Neural progenitor cell (in vitro differentiated cells): ENCODE results near the gene LHX4. TPM values are rescaled to one million over a fixed set of nuclear protein-coding genes. Genes with fewer than 3 reads are reported as not detected.

ENCODE experiments used
- DNase-seq: peaks from one replicate; pipeline ENCODE4 v3.0.0-alpha.2; 2016; ENCODE audit warnings: low spot score
- H2AFZ ChIP-seq: fragments of 200-600 bp; sonication (generic); replicated peaks from 2 replicates; pipeline ENCODE4 v1.6.1; 2016; ENCODE audit warnings: antibody characterized with exemption
- H3F3A ChIP-seq: fragments of 200-600 bp; sonication (generic); 2 replicates; pipeline ENCODE4 v1.6.1; 2016; ENCODE audit warnings: antibody characterized with exemption, low read depth
- H3K27ac ChIP-seq: fragments of 200-600 bp; sonication (generic); 2 replicates; pipeline ENCODE4 v1.5.1; 2016; ENCODE audit warnings: mild to moderate bottlenecking
- H3K27me3 ChIP-seq: fragments of 200-600 bp; sonication (generic); 2 replicates; pipeline ENCODE4 v1.6.1; 2016; ENCODE audit warnings: mild to moderate bottlenecking, moderate library complexity
- H3K36me3 ChIP-seq: fragments of 200-600 bp; sonication (generic); 2 replicates; pipeline ENCODE4 v1.5.1; 2016
- H3K4me1 ChIP-seq: fragments of 200-600 bp; sonication (generic); 2 replicates; pipeline ENCODE4 v1.6.1; 2016; ENCODE audit warnings: mixed run types
- H3K4me2 ChIP-seq: fragments of 200-600 bp; sonication (generic); 2 replicates; pipeline ENCODE4 v1.6.1; 2016
- H3K4me3 ChIP-seq: fragments of 200-600 bp; sonication (generic); 2 replicates; pipeline ENCODE4 v1.5.1; 2016
- H3K79me2 ChIP-seq: fragments of 200-600 bp; sonication (generic); 2 replicates; pipeline ENCODE4 v1.6.1; 2016; ENCODE audit warnings: low read depth
- H3K9ac ChIP-seq: fragments of 200-600 bp; sonication (generic); 2 replicates; pipeline ENCODE4 v1.6.1; 2016
- H3K9me3 ChIP-seq: fragments of 200-600 bp; sonication (generic); 2 replicates; pipeline ENCODE4 v1.5.1; 2016; ENCODE audit warnings: low read depth
- H4K20me1 ChIP-seq: fragments of 200-600 bp; sonication (generic); 2 replicates; pipeline ENCODE4 v1.6.1; 2016; ENCODE audit warnings: low read depth
- H3K27ac Mint-ChIP-seq: 3 replicates; pipeline ENCODE4 v1.8.0; 2021; ENCODE audit warnings: mixed read lengths
- H3K27me3 Mint-ChIP-seq: 2 replicates; pipeline ENCODE4 v1.8.0; 2022; ENCODE audit warnings: low read depth, mild to moderate bottlenecking, inconsistent platforms, moderate library complexity, mixed read lengths; ENCODE audit not compliant: insufficient read depth
- H3K36me3 Mint-ChIP-seq: 3 replicates; pipeline ENCODE4 v1.8.0; 2021; ENCODE audit warnings: mixed read lengths
- H3K4me1 Mint-ChIP-seq: 3 replicates; pipeline ENCODE4 v1.8.0; 2021; ENCODE audit warnings: mixed read lengths
- H3K4me3 Mint-ChIP-seq: 3 replicates; pipeline ENCODE4 v1.8.0; 2021; ENCODE audit warnings: mild to moderate bottlenecking, moderate library complexity, mixed read lengths
- H3K9me3 Mint-ChIP-seq: 3 replicates; pipeline ENCODE4 v1.8.0; 2020; ENCODE audit warnings: mixed read lengths
- EZH2 ChIP-seq: fragments of 200-600 bp; sonication (generic); IDR thresholded peaks from 2 replicates; pipeline ENCODE4 v1.6.1; 2017; ENCODE audit warnings: antibody characterized with exemption, mild to moderate bottlenecking, moderate library complexity
- EZH2phosphoT487 ChIP-seq: fragments of 200-600 bp; sonication (generic); IDR thresholded peaks from 2 replicates; pipeline ENCODE4 v1.6.1; 2017; ENCODE audit warnings: antibody characterized with exemption
- total RNA-seq: library from RNA; depleted of rRNA; stranded (reverse); fragments of >200 nt; gene quantifications from 2 replicates; pipeline ENCODE4 v1.2.3, GENCODE V29; 2015; ENCODE audit warnings: low replicate concordance
- TF ChIP-seq, protein P1 (sequence below): fragments of 200-600 bp; sonication (generic); IDR thresholded peaks from 2 replicates; pipeline ENCODE4 v1.5.1; 2017; ENCODE audit warnings: antibody characterized with exemption, mild to moderate bottlenecking

The LHX4 gene
- total RNA-seq, 1 donor from 2014 or later = not detected

DNA sequence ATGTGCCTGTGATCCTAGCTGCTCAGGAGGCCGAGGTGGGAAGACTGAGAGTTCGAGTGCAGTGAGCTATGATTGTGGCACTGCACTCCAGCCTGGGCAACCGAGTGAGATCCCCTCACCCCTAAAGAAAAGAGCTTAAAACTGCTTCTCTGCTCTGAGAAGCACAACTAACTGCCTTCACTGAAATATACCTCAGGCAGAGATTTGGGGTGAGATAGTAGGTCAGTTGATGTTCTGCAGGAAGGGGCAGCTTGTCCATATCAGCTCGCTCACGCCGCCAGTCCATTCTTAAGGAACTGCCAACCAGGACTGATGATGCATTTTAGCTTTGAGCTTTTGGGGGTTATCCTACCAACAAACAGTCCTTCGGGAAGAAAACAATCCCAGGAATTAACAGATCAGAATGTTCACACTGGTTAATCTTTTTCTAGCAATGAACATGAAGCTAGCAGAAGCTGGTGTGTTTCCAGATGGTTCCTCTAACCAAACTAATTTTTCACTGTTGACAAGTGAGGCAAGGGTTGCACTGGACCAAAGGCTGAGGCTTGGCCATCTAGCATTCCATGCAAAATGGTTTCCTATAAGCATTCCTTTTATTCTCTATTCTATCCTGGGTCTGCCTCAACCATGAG, 31.6 kb downstream of the LHX4 start:
- Histone ChIP-seq H3K9ac (no peak overlapping the region), H3K4me3 (no peak overlapping the region), H3K36me3 (no peaks in the 10 kb centered on the region), H3K79me2 (no peaks in the 10 kb centered on the region), H3K9me3 (no peaks in the 10 kb centered on the region), H2AFZ (no peak overlapping the region), H3K27me3 (no peaks in the 10 kb centered on the region), H3F3A (no peaks in the 10 kb centered on the region), H4K20me1 (no peaks in the 10 kb centered on the region), H3K4me1 (peaks cover 20% of the 10 kb centered on the region), H3K27ac (no peak overlapping the region), H3K4me2 (no peak overlapping the region)
- no peak for DNase-seq
- Mint-ChIP-seq H3K27ac (no peak overlapping the region), H3K27me3 (peaks cover 8% of the 10 kb centered on the region), H3K4me3 (no peak overlapping the region), H3K4me1 (peaks cover 9% of the 10 kb centered on the region), H3K36me3 (no peaks in the 10 kb centered on the region), H3K9me3 (no peaks in the 10 kb centered on the region)
- TF ChIP-seq, protein P1, sequence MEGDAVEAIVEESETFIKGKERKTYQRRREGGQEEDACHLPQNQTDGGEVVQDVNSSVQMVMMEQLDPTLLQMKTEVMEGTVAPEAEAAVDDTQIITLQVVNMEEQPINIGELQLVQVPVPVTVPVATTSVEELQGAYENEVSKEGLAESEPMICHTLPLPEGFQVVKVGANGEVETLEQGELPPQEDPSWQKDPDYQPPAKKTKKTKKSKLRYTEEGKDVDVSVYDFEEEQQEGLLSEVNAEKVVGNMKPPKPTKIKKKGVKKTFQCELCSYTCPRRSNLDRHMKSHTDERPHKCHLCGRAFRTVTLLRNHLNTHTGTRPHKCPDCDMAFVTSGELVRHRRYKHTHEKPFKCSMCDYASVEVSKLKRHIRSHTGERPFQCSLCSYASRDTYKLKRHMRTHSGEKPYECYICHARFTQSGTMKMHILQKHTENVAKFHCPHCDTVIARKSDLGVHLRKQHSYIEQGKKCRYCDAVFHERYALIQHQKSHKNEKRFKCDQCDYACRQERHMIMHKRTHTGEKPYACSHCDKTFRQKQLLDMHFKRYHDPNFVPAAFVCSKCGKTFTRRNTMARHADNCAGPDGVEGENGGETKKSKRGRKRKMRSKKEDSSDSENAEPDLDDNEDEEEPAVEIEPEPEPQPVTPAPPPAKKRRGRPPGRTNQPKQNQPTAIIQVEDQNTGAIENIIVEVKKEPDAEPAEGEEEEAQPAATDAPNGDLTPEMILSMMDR = no peak
- TF ChIP-seq EZH2 (no peak), EZH2phosphoT487 (no peak)

DNA sequence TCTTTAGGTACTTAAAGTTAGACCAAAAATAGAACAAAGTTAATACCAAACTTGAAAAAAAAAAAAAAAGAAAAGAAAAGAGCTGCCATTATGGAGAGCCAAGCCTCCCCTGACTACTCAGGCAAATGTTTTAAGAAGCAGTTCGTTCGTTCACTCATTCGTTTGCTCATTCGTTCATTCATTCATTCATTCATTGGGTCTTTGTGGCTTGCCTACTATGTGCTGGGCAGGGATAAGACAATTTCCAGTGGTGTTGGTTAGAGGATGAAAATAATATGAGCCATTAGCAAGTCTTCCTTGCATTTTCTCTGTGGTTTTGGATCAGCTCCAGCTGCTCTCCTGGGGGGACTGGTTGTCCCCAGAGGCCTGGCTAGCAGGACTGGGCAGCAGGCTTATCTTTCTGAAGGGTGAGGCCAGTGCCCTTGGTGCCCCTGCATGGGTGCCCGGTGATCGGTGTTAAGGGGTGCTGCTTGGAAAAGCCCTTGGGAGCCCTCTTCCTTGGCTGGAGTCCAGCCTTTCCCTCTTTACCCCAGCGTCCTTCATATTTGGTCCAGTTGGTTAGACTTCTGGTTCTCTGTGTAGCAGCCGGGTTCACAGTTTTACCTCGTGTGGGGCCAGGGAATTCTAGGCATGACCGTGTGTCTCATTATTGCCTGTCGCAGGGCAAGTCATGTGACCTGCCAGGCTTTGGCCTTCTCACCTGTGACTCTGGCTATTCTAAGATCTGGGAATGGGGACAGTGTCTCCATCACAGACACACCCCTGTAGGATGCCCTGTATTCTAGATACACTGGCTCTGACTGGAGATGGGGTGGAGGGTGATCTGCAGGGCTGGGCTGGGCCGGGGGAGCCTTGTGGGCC, 32.8 kb downstream of the LHX4 start:
- Histone ChIP-seq H3K79me2 (no peaks in the 10 kb centered on the region), H3K27me3 (no peaks in the 10 kb centered on the region), H3K4me1 (peaks cover 25% of the 10 kb centered on the region), H3F3A (peaks cover 2% of the 10 kb centered on the region), H3K27ac (no peak overlapping the region), H3K4me2 (no peak overlapping the region), H3K36me3 (no peaks in the 10 kb centered on the region), H3K4me3 (no peak overlapping the region), H3K9me3 (no peaks in the 10 kb centered on the region), H2AFZ (no peak overlapping the region), H4K20me1 (no peaks in the 10 kb centered on the region), H3K9ac (no peak overlapping the region)
- Mint-ChIP-seq H3K36me3 (peaks cover 1% of the 10 kb centered on the region), H3K4me3 (no peak overlapping the region), H3K9me3 (no peaks in the 10 kb centered on the region), H3K27ac (no peak overlapping the region), H3K27me3 (peaks cover 8% of the 10 kb centered on the region), H3K4me1 (peaks cover 15% of the 10 kb centered on the region)
- TF ChIP-seq EZH2 (no peak), EZH2phosphoT487 (no peak)
- TF ChIP-seq, protein P1 = no peak
- no peak for DNase-seq

GRCh38 chr1:180264595-180264994, 34.5 kb downstream of the LHX4 start:
- H3K36me3 Mint-ChIP-seq = peaks cover 1% of the 10 kb centered on the region
- TF ChIP-seq EZH2phosphoT487 (no peak), EZH2 (no peak)
- TF ChIP-seq, protein P1 = no peak
- H3F3A ChIP-seq = peaks cover 20% of the 10 kb centered on the region
- peaks cover 31% of the 10 kb centered on the region for H3K4me1 Mint-ChIP-seq
- H3K27me3 ChIP-seq = no peaks in the 10 kb centered on the region
- H3K4me3 ChIP-seq = no peak overlapping the region
- peaks cover 2% of the 10 kb centered on the region for H4K20me1 ChIP-seq
- no peak overlapping the region for H3K4me3 Mint-ChIP-seq
- no peaks in the 10 kb centered on the region for H3K79me2 ChIP-seq
- no peaks in the 10 kb centered on the region for H3K9me3 ChIP-seq
- no peak overlapping the region for H3K27ac Mint-ChIP-seq
- no peak overlapping the region for H3K27ac ChIP-seq
- DNase-seq = no peak
- H3K4me1 ChIP-seq = peaks cover 42% of the 10 kb centered on the region
- no peak overlapping the region for H3K9ac ChIP-seq
- H3K27me3 Mint-ChIP-seq = peaks cover 3% of the 10 kb centered on the region
- H3K36me3 ChIP-seq = no peaks in the 10 kb centered on the region
- H3K4me2 ChIP-seq = peak overlapping the region; percentile 11
- no peak overlapping the region for H2AFZ ChIP-seq
- H3K9me3 Mint-ChIP-seq = no peaks in the 10 kb centered on the region
